Measurements from ENCODE around the gene SST.
"Not testable (repeated sequence)": the region's sequence is repeated elsewhere in the genome, so short reads cannot be mapped to it uniquely, and the experiment has no call there.

SST gene

DNA sequence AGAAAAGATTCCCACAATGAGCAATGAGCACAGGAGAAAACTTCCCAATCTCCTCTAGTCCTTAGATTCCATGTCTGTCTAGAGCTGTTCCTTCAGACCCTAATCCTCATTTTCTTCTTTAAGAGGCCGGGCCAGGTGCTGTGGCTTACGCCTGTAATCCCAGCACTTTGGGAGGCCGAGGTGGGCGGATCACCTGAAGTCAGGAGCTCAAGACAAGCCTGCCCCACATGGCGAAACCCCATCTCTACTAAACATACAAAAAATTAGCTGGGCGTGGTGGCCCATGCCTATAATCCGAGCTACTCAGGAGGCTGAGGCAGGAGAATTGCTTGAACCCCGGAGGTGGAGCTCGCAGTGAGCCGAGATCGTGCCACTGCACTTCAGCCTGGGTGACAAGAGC, 11.6 kb upstream of the SST start:
- 93% methylated on average over 11 of the region's 11 CpGs for WGBS
- H3K4me3 ChIP-seq (ENCODE audit: low read length); H3K36me3 ChIP-seq (ENCODE audit: insufficient read depth, low read length); H3K27ac ChIP-seq (ENCODE audit: low read depth, low read length); H3K4me1 ChIP-seq (ENCODE audit: insufficient read depth, low read length); H3K27me3 ChIP-seq (ENCODE audit: insufficient read depth, low read length); H3K9ac ChIP-seq (ENCODE audit: low read depth, low read length): not testable (repeated sequence)
- peaks cover 19% of the 10 kb centered on the region for H3K9me3 ChIP-seq (ENCODE audit: insufficient read depth, low read depth, low read length)

DNA sequence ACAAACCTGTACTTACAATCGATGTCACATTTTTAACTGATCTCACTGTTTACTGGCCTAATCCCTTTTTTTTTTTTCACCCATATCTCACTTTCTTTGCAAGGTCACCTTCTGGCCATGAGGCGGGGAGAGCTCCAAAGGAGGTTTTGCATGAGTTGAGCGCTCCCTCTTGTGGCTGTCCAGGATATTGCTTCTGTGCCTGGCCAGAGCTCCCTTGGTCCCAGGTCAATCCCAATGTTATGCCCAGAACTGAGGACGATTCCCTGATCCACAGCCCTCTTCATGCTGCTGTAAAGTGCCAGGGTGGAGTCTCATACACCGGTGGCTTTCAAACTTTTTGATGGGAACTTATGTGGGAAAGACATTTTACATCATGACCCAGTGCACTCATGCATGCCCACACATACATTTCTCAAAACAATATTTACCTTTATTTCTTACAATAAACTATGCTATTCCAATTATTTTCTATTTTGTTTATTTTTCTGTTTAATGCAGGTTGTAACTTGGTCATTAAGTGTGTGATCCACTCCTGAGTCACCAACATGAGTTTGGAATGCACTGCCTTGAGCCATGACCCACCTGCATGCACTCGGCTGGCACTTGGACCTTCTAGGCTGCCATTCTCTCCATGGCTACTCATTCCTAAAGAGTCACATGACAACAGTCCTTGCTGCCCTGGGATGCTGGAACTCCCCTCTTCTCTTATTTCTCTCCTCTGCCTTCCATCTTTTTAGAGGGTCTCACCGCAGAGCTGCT, 9.6 kb upstream of the SST start:
- H3K9ac ChIP-seq (ENCODE audit: low read depth, low read length) = no peak overlapping the region
- no peaks in the 10 kb centered on the region for H3K36me3 ChIP-seq (ENCODE audit: insufficient read depth, low read length)
- peaks cover 2% of the 10 kb centered on the region; the same call in 1 of the 2 replicates for H3K9me3 ChIP-seq (ENCODE audit: insufficient read depth, low read depth, low read length)
- peaks cover 3% of the 10 kb centered on the region for H3K4me1 ChIP-seq (ENCODE audit: insufficient read depth, low read length)
- no peak overlapping the region for H3K4me3 ChIP-seq (ENCODE audit: low read length)
- 35% methylated on average over 7 of the region's 7 CpGs for WGBS
- H3K27ac ChIP-seq (ENCODE audit: low read depth, low read length) = no peak overlapping the region
- no peaks in the 10 kb centered on the region for H3K27me3 ChIP-seq (ENCODE audit: insufficient read depth, low read length)

DNA sequence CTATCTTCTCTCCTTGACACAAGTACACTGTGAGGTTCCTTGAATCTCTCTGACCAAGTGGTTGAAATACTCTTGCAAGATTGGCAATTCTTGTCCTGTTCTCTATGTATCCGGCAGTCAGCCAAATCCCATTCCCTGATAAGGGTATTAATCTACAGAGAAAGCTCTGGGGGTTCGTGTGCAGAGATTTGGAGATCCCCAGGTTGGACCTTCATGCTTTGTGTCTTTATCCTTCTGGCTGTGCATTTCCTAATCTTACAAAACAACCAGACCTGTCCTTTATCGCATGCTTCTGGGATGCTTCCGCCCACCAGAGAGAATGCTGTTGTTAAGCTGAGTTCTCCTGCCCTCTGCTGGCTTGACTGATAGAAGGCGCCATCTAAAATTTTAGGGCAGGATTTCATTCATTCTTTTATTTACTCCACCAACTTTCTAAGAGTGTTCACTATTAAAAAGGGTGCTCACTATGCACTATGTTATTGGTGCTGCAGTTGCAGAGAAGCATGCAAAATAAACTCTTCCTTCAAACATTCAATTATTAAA, 8.6 kb upstream of the SST start:
- WGBS = 25% methylated on average over 5 of the region's 5 CpGs
- H3K4me1 ChIP-seq (ENCODE audit: insufficient read depth, low read length) = peaks cover 3% of the 10 kb centered on the region
- no peaks in the 10 kb centered on the region for H3K27me3 ChIP-seq (ENCODE audit: insufficient read depth, low read length)
- no peaks in the 10 kb centered on the region for H3K36me3 ChIP-seq (ENCODE audit: insufficient read depth, low read length)
- no peak overlapping the region for H3K4me3 ChIP-seq (ENCODE audit: low read length)
- no peak overlapping the region for H3K9ac ChIP-seq (ENCODE audit: low read depth, low read length)
- H3K27ac ChIP-seq (ENCODE audit: low read depth, low read length) = no peak overlapping the region
- H3K9me3 ChIP-seq (ENCODE audit: insufficient read depth, low read depth, low read length) = no peaks in the 10 kb centered on the region

DNA sequence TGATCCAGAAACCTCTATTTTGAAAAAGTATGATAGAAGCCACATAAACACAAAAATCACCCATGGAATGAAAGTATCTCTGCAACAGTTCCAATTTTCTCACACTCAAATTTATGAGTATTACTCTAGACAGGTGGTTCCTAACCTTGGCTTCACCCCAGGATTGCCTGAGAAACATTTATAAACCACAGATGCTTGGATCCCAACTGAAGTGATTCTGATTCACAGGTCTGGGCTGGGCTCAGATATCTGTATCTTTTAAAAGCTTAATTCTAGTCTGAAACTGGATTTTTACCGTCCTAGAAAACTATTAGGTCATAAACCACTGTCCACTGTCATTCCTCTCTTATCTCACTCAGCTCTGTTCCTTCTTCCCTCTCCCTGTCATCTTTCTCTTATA, 7.4 kb upstream of the SST start:
- H3K4me3 ChIP-seq (ENCODE audit: low read length) = no peak overlapping the region
- no peak overlapping the region for H3K9ac ChIP-seq (ENCODE audit: low read depth, low read length)
- peaks cover 8% of the 10 kb centered on the region for H3K27me3 ChIP-seq (ENCODE audit: insufficient read depth, low read length)
- H3K36me3 ChIP-seq (ENCODE audit: insufficient read depth, low read length) = no peaks in the 10 kb centered on the region
- H3K27ac ChIP-seq (ENCODE audit: low read depth, low read length) = no peak overlapping the region
- H3K4me1 ChIP-seq (ENCODE audit: insufficient read depth, low read length) = peaks cover 3% of the 10 kb centered on the region
- 91% methylated on average over 1 of the region's 1 CpG for WGBS
- no peaks in the 10 kb centered on the region for H3K9me3 ChIP-seq (ENCODE audit: insufficient read depth, low read depth, low read length)

DNA sequence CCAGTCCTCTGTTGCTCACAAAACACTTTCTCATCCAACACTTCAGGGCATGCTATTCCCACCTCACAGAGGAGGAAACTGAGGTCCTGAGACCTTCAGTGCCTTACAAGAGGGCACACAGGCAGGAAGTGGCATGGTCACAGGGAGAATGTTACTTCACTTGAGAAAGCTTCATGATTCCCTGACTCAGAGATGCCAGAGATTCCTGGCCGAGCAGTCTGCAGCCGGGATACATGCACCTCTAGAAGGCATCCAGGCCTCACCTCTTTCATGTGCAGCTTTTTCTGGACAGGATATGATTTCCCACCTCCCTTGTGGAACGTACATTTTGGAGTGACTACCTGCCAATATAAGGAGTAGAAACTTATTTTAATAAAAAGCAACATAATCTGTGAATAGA, 2.8 kb upstream of the SST start:
- Histone ChIP-seq H3K4me1 (ENCODE audit: insufficient read depth, low read length) (peaks cover 4% of the 10 kb centered on the region; the same call in 1 of the 2 replicates), H3K27ac (ENCODE audit: low read depth, low read length) (no peak overlapping the region), H3K9ac (ENCODE audit: low read depth, low read length) (no peak overlapping the region), H3K9me3 (ENCODE audit: insufficient read depth, low read depth, low read length) (no peaks in the 10 kb centered on the region), H3K4me3 (ENCODE audit: low read length) (no peak overlapping the region), H3K27me3 (ENCODE audit: insufficient read depth, low read length) (peaks cover 39% of the 10 kb centered on the region), H3K36me3 (ENCODE audit: insufficient read depth, low read length) (no peaks in the 10 kb centered on the region)
- 82% methylated on average over 2 of the region's 3 CpGs for WGBS

DNA sequence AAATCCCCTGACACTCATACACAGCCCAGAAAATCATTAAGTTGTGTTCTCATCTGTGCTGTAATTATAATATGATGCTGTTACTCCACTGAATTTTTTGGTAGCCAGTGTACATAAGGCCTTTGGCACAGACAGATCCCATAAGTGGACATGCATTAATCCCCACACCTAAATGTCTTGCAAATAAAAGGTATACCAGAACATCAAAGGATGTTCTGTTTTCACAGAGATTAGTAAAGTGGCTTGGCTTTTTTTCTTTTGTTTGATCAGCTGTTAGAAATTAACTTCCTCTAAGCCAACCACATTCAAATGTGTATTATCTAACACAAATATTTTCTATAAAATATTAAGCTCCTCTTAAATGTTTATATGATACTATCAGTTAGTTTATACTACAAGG, 2.7 kb downstream of the SST start:
- H3K4me3 ChIP-seq (ENCODE audit: low read length) = no peak overlapping the region
- H3K27me3 ChIP-seq (ENCODE audit: insufficient read depth, low read length) = peaks cover 30% of the 10 kb centered on the region
- no peaks in the 10 kb centered on the region for H3K36me3 ChIP-seq (ENCODE audit: insufficient read depth, low read length)
- H3K27ac ChIP-seq (ENCODE audit: low read depth, low read length) = no peak overlapping the region
- H3K9ac ChIP-seq (ENCODE audit: low read depth, low read length) = no peak overlapping the region
- no peaks in the 10 kb centered on the region for H3K9me3 ChIP-seq (ENCODE audit: insufficient read depth, low read depth, low read length)
- H3K4me1 ChIP-seq (ENCODE audit: insufficient read depth, low read length) = peaks cover 4% of the 10 kb centered on the region; the same call in 1 of the 2 replicates

DNA sequence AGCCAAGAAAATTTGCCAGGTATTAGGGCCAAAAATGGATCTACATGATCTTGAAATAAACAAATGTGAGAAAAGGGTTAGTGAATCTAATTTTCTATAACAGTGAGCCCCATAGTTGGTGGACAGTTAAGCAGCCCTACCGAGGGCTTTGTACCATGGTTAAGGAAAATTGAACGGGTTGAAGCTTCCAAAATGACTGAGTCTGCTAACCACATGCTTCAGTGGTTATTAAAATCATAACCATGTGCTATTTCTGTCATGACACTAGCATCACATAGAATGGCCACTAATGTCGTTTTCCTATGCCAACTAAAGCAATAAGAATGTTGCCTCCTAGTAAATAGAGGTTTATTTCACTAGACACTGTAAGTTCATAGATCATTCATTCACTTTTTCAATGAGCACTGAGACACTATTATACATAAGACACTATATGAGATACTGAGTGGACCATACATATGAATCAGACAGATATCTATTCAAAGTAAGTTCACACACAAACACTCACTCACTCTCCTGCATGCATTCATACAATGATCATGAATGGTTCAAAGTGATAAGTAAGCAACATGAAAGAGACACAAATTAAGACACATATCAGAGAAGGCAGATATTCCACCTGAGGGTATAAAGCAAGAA, 4.3 kb downstream of the SST start:
- 98% methylated on average over 3 of the region's 3 CpGs for WGBS
- Histone ChIP-seq H3K9me3 (ENCODE audit: insufficient read depth, low read depth, low read length) (no peaks in the 10 kb centered on the region), H3K9ac (ENCODE audit: low read depth, low read length) (no peak overlapping the region), H3K4me1 (ENCODE audit: insufficient read depth, low read length) (peaks cover 4% of the 10 kb centered on the region; the same call in 1 of the 2 replicates), H3K27me3 (ENCODE audit: insufficient read depth, low read length) (peaks cover 14% of the 10 kb centered on the region), H3K4me3 (ENCODE audit: low read length) (no peak overlapping the region), H3K36me3 (ENCODE audit: insufficient read depth, low read length) (no peaks in the 10 kb centered on the region), H3K27ac (ENCODE audit: low read depth, low read length) (no peak overlapping the region)

DNA sequence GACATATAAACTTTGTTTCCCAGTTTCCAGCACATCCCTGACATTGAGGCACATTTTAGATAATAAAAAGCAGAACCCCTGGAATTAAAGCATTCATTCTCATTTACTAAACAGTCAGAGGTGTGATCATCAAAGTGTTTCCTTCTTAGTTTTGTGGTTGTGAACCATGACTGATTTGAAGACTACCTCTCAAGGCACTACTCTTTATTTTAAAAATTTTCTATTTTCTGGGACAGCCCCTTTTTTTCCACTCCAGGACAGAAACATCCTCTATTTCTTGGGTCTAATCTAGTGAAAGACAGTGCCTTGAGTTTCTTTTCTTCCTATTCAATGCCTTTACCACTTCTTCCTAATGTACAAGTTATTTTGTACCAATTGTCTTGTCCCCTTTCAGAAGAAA, 5.2 kb downstream of the SST start:
- Histone ChIP-seq H3K9me3 (ENCODE audit: insufficient read depth, low read depth, low read length) (no peaks in the 10 kb centered on the region), H3K27me3 (ENCODE audit: insufficient read depth, low read length) (peaks cover 6% of the 10 kb centered on the region; the same call in 1 of the 2 replicates), H3K27ac (ENCODE audit: low read depth, low read length) (no peak overlapping the region), H3K9ac (ENCODE audit: low read depth, low read length) (no peak overlapping the region), H3K4me1 (ENCODE audit: insufficient read depth, low read length) (no peaks in the 10 kb centered on the region), H3K4me3 (ENCODE audit: low read length) (no peak overlapping the region), H3K36me3 (ENCODE audit: insufficient read depth, low read length) (no peaks in the 10 kb centered on the region)

DNA sequence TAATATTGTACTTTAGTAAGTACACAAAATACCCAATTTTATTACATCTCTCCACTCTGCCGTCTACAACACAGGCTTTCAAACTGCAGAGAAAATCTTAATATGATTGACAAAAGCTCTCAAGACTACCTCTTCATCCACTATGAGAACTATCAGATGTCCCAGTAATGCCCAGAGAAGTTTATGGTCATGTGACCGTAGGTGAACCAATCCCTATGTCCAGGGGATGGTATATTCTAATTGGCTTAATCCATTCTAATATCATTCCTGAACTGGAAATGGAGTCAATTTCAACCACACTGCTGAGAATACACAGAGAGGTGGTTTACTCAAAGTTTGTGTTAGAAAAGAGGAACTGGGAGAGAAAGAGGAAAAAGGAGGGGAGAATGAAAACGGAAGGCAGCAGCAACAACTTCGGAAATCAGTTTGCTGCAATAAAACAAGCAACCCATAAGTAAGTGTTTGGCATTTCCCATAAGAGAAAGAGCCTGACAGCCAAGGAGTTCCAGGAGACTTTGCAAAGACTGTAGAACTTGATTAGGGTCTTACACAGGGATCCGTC, 7.3 kb downstream of the SST start:
- Histone ChIP-seq H3K9me3 (ENCODE audit: insufficient read depth, low read depth, low read length) (no peaks in the 10 kb centered on the region), H3K4me3 (ENCODE audit: low read length) (no peak overlapping the region), H3K4me1 (ENCODE audit: insufficient read depth, low read length) (no peaks in the 10 kb centered on the region), H3K36me3 (ENCODE audit: insufficient read depth, low read length) (no peaks in the 10 kb centered on the region), H3K27ac (ENCODE audit: low read depth, low read length) (no peak overlapping the region), H3K9ac (ENCODE audit: low read depth, low read length) (no peak overlapping the region), H3K27me3 (ENCODE audit: insufficient read depth, low read length) (no peaks in the 10 kb centered on the region)
- 89% methylated on average over 4 of the region's 5 CpGs for WGBS

DNA sequence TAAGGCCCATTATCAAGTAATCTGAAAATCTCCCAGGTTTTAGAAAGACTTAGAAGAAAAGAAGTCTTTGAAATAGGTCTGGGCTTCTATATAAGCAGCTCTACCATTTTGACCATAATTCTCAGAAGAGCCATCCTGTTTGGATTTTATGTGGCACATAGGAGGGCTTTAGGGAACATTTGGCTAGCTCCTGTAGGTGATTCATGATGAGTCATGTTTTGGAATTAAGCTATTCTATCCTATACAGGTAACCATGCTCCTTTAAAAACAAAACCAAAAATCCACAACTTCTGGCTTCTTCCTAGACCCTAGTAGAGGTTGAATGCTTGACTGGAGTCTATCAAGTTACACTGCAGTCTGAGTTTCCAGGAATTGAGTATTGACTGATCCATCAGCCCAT, 8.9 kb downstream of the SST start:
- no peaks in the 10 kb centered on the region for H3K4me1 ChIP-seq (ENCODE audit: insufficient read depth, low read length)
- H3K27me3 ChIP-seq (ENCODE audit: insufficient read depth, low read length) = no peaks in the 10 kb centered on the region
- H3K4me3 ChIP-seq (ENCODE audit: low read length) = no peak overlapping the region
- no peak overlapping the region for H3K27ac ChIP-seq (ENCODE audit: low read depth, low read length)
- H3K9me3 ChIP-seq (ENCODE audit: insufficient read depth, low read depth, low read length) = no peaks in the 10 kb centered on the region
- no peak overlapping the region for H3K9ac ChIP-seq (ENCODE audit: low read depth, low read length)
- H3K36me3 ChIP-seq (ENCODE audit: insufficient read depth, low read length) = no peaks in the 10 kb centered on the region

DNA sequence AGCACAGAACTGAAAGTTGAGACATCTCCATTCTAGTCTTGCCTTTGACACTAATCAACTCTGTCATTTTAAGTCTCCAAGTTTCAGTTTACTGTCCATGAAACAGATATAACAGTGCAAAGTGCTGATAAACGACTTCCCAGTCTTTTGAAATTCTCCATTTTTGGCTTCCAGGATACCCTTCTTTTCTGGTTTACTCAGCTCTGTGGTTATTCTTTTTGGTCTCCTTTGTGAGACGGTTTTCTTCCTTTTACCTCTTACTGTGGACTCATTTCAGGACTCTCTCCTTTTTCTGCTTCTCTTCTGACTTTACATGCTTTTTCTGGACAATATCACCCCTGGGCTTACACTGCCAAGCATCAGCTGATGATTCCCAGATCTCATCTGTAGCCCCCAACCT, 18.9 kb downstream of the SST start:
- Histone ChIP-seq H3K4me1 (ENCODE audit: insufficient read depth, low read length) (no peaks in the 10 kb centered on the region), H3K27ac (ENCODE audit: low read depth, low read length) (no peak overlapping the region), H3K36me3 (ENCODE audit: insufficient read depth, low read length) (no peaks in the 10 kb centered on the region), H3K9ac (ENCODE audit: low read depth, low read length) (no peak overlapping the region), H3K9me3 (ENCODE audit: insufficient read depth, low read depth, low read length) (no peaks in the 10 kb centered on the region), H3K27me3 (ENCODE audit: insufficient read depth, low read length) (peaks cover 3% of the 10 kb centered on the region; the same call in 1 of the 2 replicates), H3K4me3 (ENCODE audit: low read length) (no peak overlapping the region)
- 87% methylated on average over 2 of the region's 2 CpGs for WGBS

Measured in HUES64 (cell line).